Measurements from ENCODE around the gene FCGR3B. TPM values are rescaled to one million over a fixed set of nuclear protein-coding genes. Genes with fewer than 3 reads are reported as not detected.
"Not testable (repeated sequence)": the region's sequence is repeated elsewhere in the genome, so short reads cannot be mapped to it uniquely, and the experiment has no call there.

Gene FCGR3B
- total RNA-seq, 1 experiment from 2014 or later: not detected

GRCh38 chr1:161658524-161658923, 27.5 kb upstream of the FCGR3B start:
- H3K9me3 ChIP-seq (ENCODE audit: control insufficient read depth, insufficient read depth, low read depth, low read length); H3K27ac ChIP-seq (ENCODE audit: low read length); CTCF ChIA-PET; H3K27me3 ChIP-seq (ENCODE audit: control insufficient read depth, insufficient read depth, low read length); BruUV-seq (replicated peaks); DNase-seq (ENCODE audit: low read depth, low spot score); intact Hi-C loops (cut with micrococcal nuclease; ENCODE audit: unreplicated experiment); H3K36me3 ChIP-seq (ENCODE audit: control insufficient read depth, insufficient read depth, low read length); ATAC-seq; H3K4me1 ChIP-seq (ENCODE audit: control insufficient read depth, insufficient read depth, low read length); H3K4me3 ChIP-seq (ENCODE audit: low read depth in 2 of 2, low read length in 2 of 2); in situ Hi-C loops (cut with HindIII; ENCODE audit: low pct_unique_long_range_greater_than_20kb, low sequenced_read_pairs); POLR2A ChIA-PET: not testable (repeated sequence)

- H3K36me3 ChIP-seq (ENCODE audit: control insufficient read depth, insufficient read depth, low read length); CTCF ChIA-PET; H3K27me3 ChIP-seq (ENCODE audit: control insufficient read depth, insufficient read depth, low read length); POLR2A ChIA-PET; H3K9me3 ChIP-seq (ENCODE audit: control insufficient read depth, insufficient read depth, low read depth, low read length); H3K4me3 ChIP-seq (ENCODE audit: low read depth in 2 of 2, low read length in 2 of 2); DNase-seq (ENCODE audit: low read depth, low spot score); H3K4me1 ChIP-seq (ENCODE audit: control insufficient read depth, insufficient read depth, low read length); H3K27ac ChIP-seq (ENCODE audit: low read length); ATAC-seq; BruUV-seq (replicated peaks); intact Hi-C loops (cut with micrococcal nuclease; ENCODE audit: unreplicated experiment); in situ Hi-C loops (cut with HindIII; ENCODE audit: low pct_unique_long_range_greater_than_20kb, low sequenced_read_pairs): not testable (repeated sequence)
These were observed 23.0 kb upstream of the FCGR3B start for GRCh38 chr1:161653971-161654370.

GRCh38 chr1:161653541-161653940, 22.6 kb upstream of the FCGR3B start:
- CTCF ChIA-PET; intact Hi-C loops (cut with micrococcal nuclease; ENCODE audit: unreplicated experiment); POLR2A ChIA-PET; H3K4me3 ChIP-seq (ENCODE audit: low read depth in 2 of 2, low read length in 2 of 2); in situ Hi-C loops (cut with HindIII; ENCODE audit: low pct_unique_long_range_greater_than_20kb, low sequenced_read_pairs); H3K9me3 ChIP-seq (ENCODE audit: control insufficient read depth, insufficient read depth, low read depth, low read length); H3K4me1 ChIP-seq (ENCODE audit: control insufficient read depth, insufficient read depth, low read length); BruUV-seq (replicated peaks); DNase-seq (ENCODE audit: low read depth, low spot score); H3K27ac ChIP-seq (ENCODE audit: low read length); H3K27me3 ChIP-seq (ENCODE audit: control insufficient read depth, insufficient read depth, low read length); ATAC-seq; H3K36me3 ChIP-seq (ENCODE audit: control insufficient read depth, insufficient read depth, low read length): not testable (repeated sequence)

- in situ Hi-C loops (cut with HindIII; ENCODE audit: low pct_unique_long_range_greater_than_20kb, low sequenced_read_pairs); CTCF ChIA-PET; H3K27ac ChIP-seq (ENCODE audit: low read length); H3K9me3 ChIP-seq (ENCODE audit: control insufficient read depth, insufficient read depth, low read depth, low read length); POLR2A ChIA-PET; ATAC-seq; H3K4me3 ChIP-seq (ENCODE audit: low read depth in 2 of 2, low read length in 2 of 2); DNase-seq (ENCODE audit: low read depth, low spot score); intact Hi-C loops (cut with micrococcal nuclease; ENCODE audit: unreplicated experiment); H3K4me1 ChIP-seq (ENCODE audit: control insufficient read depth, insufficient read depth, low read length); H3K27me3 ChIP-seq (ENCODE audit: control insufficient read depth, insufficient read depth, low read length); BruUV-seq (replicated peaks); H3K36me3 ChIP-seq (ENCODE audit: control insufficient read depth, insufficient read depth, low read length): not testable (repeated sequence)
- peak; percentile 37 for TF ChIP-seq CTCF (IDR thresholded peaks at IDR 0.05)
These were observed 16.8 kb upstream of the FCGR3B start for GRCh38 chr1:161647507-161648360.

- in situ Hi-C loops (cut with HindIII; ENCODE audit: low pct_unique_long_range_greater_than_20kb, low sequenced_read_pairs); CTCF ChIA-PET; intact Hi-C loops (cut with micrococcal nuclease; ENCODE audit: unreplicated experiment): not testable (repeated sequence)
These were observed 13.9 kb upstream of the FCGR3B start for GRCh38 chr1:161644855-161645254.

GRCh38 chr1:161643481-161644208, 12.7 kb upstream of the FCGR3B start:
- in situ Hi-C loops (cut with HindIII; ENCODE audit: low pct_unique_long_range_greater_than_20kb, low sequenced_read_pairs); intact Hi-C loops (cut with micrococcal nuclease; ENCODE audit: unreplicated experiment); H3K27me3 ChIP-seq (ENCODE audit: control insufficient read depth, insufficient read depth, low read length); H3K36me3 ChIP-seq (ENCODE audit: control insufficient read depth, insufficient read depth, low read length); H3K4me1 ChIP-seq (ENCODE audit: control insufficient read depth, insufficient read depth, low read length); H3K27ac ChIP-seq (ENCODE audit: low read length); DNase-seq (ENCODE audit: low read depth, low spot score); H3K9me3 ChIP-seq (ENCODE audit: control insufficient read depth, insufficient read depth, low read depth, low read length); POLR2A ChIA-PET; H3K4me3 ChIP-seq (ENCODE audit: low read depth in 2 of 2, low read length in 2 of 2); BruUV-seq (replicated peaks); ATAC-seq: not testable (repeated sequence)
- CTCF ChIA-PET: interaction anchor here (0.6 kb wide), 1 partner anchor 112 kb away, joined by 4 read pairs; no protein-coding TSS in a partner anchor

More at GRCh38 chr1:161644855-161645254, 13.9 kb upstream of the FCGR3B start:
- H3K4me3 ChIP-seq (ENCODE audit: low read depth in 2 of 2, low read length in 2 of 2); POLR2A ChIA-PET; ATAC-seq; H3K4me1 ChIP-seq (ENCODE audit: control insufficient read depth, insufficient read depth, low read length); H3K27ac ChIP-seq (ENCODE audit: low read length); H3K36me3 ChIP-seq (ENCODE audit: control insufficient read depth, insufficient read depth, low read length); DNase-seq (ENCODE audit: low read depth, low spot score); H3K27me3 ChIP-seq (ENCODE audit: control insufficient read depth, insufficient read depth, low read length); H3K9me3 ChIP-seq (ENCODE audit: control insufficient read depth, insufficient read depth, low read depth, low read length); BruUV-seq (replicated peaks): not testable (repeated sequence)

Data from Panc1 (cell line).